Caco-2 (cell line): ENCODE results near the gene HAUS7. TPM values are rescaled to one million over a fixed set of nuclear protein-coding genes. Genes with fewer than 3 reads are reported as not detected.

Source experiments
- BruUV-seq: library from RNA; stranded (reverse); fragments of 400-500 nt; replicated peaks from 2 replicates; lab custom pipeline; 2021; lab: Mats Ljungman, UMichigan
- CTCF ChIA-PET: fragments of 300-600 bp; sonication (Branson Sonifier 250); formaldehyde crosslinking; loops from one replicate; lab custom pipeline; 2022; ENCODE audit warnings: antibody characterized with exemption; lab: Charles Lee
- POLR2A ChIA-PET: fragments of 300-600 bp; sonication (Branson Sonifier 250); formaldehyde crosslinking; loops from one replicate; lab custom pipeline; 2022; ENCODE audit warnings: antibody characterized with exemption; lab: Charles Lee
- DNase-seq, 2 experiments: peaks; one replicate each; pipeline versions ENCODE4 v3.0.0 to v3.0.0-alpha.2; 2020 to 2022
- H3K27me3 ChIP-seq: replicated peaks from 2 replicates; pipeline ENCODE4 v1.6.0; 2011; ENCODE audit warnings: low read length; ENCODE audit not compliant: control insufficient read depth, insufficient read depth
- H3K36me3 ChIP-seq: 2 replicates; pipeline ENCODE4 v1.5.1; 2011; ENCODE audit warnings: low read length; ENCODE audit not compliant: control insufficient read depth, insufficient read depth
- H3K4me1 ChIP-seq: fragments of 250-450 bp; sonication (Bioruptor Pico); 2 replicates; pipeline ENCODE4 v1.5.1; 2020; ENCODE audit warnings: mild to moderate bottlenecking
- H3K4me3 ChIP-seq: 2 replicates; pipeline ENCODE4 v1.5.1; 2011; ENCODE audit warnings: low read depth, mild to moderate bottlenecking, control low read depth, low read length
- H3K9me3 ChIP-seq: fragments of 250-450 bp; sonication (Bioruptor Pico); 2 replicates; pipeline ENCODE4 v1.5.1; 2020; ENCODE audit warnings: mild to moderate bottlenecking, moderate library complexity
- H3K27ac Mint-ChIP-seq: one replicate; pipeline ENCODE4 v1.8.0; 2022; ENCODE audit warnings: mixed read lengths; ENCODE audit not compliant: unreplicated experiment
- H3K27me3 Mint-ChIP-seq: one replicate; pipeline ENCODE4 v1.8.0; 2022; ENCODE audit warnings: mixed read lengths; ENCODE audit not compliant: insufficient read depth, unreplicated experiment
- H3K36me3 Mint-ChIP-seq: one replicate; pipeline ENCODE4 v1.8.0; 2022; ENCODE audit warnings: mild to moderate bottlenecking, mixed read lengths; ENCODE audit not compliant: insufficient read depth, unreplicated experiment
- H3K4me1 Mint-ChIP-seq: one replicate; pipeline ENCODE4 v1.8.0; 2022; ENCODE audit warnings: low read depth, mixed read lengths; ENCODE audit not compliant: unreplicated experiment
- H3K4me3 Mint-ChIP-seq: one replicate; pipeline ENCODE4 v1.8.0; 2022; ENCODE audit warnings: mild to moderate bottlenecking, moderate library complexity, mixed read lengths; ENCODE audit not compliant: unreplicated experiment
- H3K9me3 Mint-ChIP-seq: one replicate; pipeline ENCODE4 v1.8.0; 2022; ENCODE audit warnings: mixed read lengths; ENCODE audit not compliant: unreplicated experiment
- CTCF ChIP-seq, 2 experiments: fragments of 200-600 bp in 1 of 2; IDR thresholded peaks; 1 replicate in 1 of 2; 2 replicates in 1 of 2; pipeline versions ENCODE4 v1.5.1 to v1.8.0; 2011 to 2022; ENCODE audit warnings: antibody characterized with exemption in 1 of 2, control low read depth in 1 of 2, inconsistent platforms in 1 of 2, low read depth in 1 of 2, low read length in 1 of 2, mild to moderate bottlenecking in 1 of 2, moderate library complexity in 1 of 2; ENCODE audit not compliant: insufficient read depth in 1 of 2, severe bottlenecking in 1 of 2, unreplicated experiment in 1 of 2
- intact Hi-C: fragments of 100-400 bp; cut with micrococcal nuclease; formaldehyde crosslinking; loops from one replicate; pipeline ENCODE4 v1.10.0; 2022; ENCODE audit not compliant: unreplicated experiment
- total RNA-seq: library from RNA; stranded (reverse); gene quantifications from 2 replicates; pipeline ENCODE4 v1.2.3, GENCODE V29; 2022

HAUS7 gene
- total RNA-seq, 1 experiment from 2014 or later, result 34.0 TPM

- H3K36me3 Mint-ChIP-seq, result peaks cover 6% of the 10 kb centered on the region
- no TSS peak for BruUV-seq
- CTCF ChIA-PET, result interaction anchor here (0.6 to 0.9 kb wide), 4 partner anchors 13 to 497 kb away, joined by 3 read pairs; no protein-coding TSS in a partner anchor
These were observed 31.8 kb downstream of the HAUS7 start for GRCh38 chrX:153438532-153438931.

GRCh38 chrX:153435845-153436244 is 34.5 kb downstream of the HAUS7 start:
- Mint-ChIP-seq H3K27me3 (peaks cover 3% of the 10 kb centered on the region), H3K4me1 (no peaks in the 10 kb centered on the region), H3K4me3 (no peak overlapping the region), H3K27ac (no peak overlapping the region), H3K9me3 (peaks cover 1% of the 10 kb centered on the region), H3K36me3 (no peaks in the 10 kb centered on the region)
- no peak for TF ChIP-seq CTCF (IDR thresholded peaks at IDR 0.05; ENCODE audit: insufficient read depth in 1 of 2, low read depth in 1 of 2, low read length in 1 of 2, severe bottlenecking in 1 of 2, unreplicated experiment in 1 of 2)
- H3K4me3 ChIP-seq, result no peak overlapping the region
- no peaks in the 10 kb centered on the region for H3K36me3 ChIP-seq
- ChIA-PET POLR2A (no interaction called here), CTCF (no interaction called here)
- H3K4me1 ChIP-seq, result no peaks in the 10 kb centered on the region
- no peaks in the 10 kb centered on the region for H3K9me3 ChIP-seq
- BruUV-seq, result no TSS peak
- intact Hi-C loops, result loop anchor here (10.0 kb wide), 1 partner anchor 401 kb away; no protein-coding TSS in a partner anchor
- DNase-seq, result no peak
- H3K27me3 ChIP-seq, result no peaks in the 10 kb centered on the region

More at GRCh38 chrX:153438532-153438931, 31.8 kb downstream of the HAUS7 start:
- peak; percentile 41 to 46 for DNase-seq
- Histone ChIP-seq H3K36me3 (no peaks in the 10 kb centered on the region), H3K27me3 (no peaks in the 10 kb centered on the region), H3K9me3 (no peaks in the 10 kb centered on the region), H3K4me3 (no peak overlapping the region), H3K4me1 (no peaks in the 10 kb centered on the region)
- peak in 1 of 2 experiments; percentile 48 for TF ChIP-seq CTCF (IDR thresholded peaks at IDR 0.05; ENCODE audit: insufficient read depth in 1 of 2, low read depth in 1 of 2, low read length in 1 of 2, severe bottlenecking in 1 of 2, unreplicated experiment in 1 of 2)
- no peaks in the 10 kb centered on the region for H3K4me1 Mint-ChIP-seq
- no peaks in the 10 kb centered on the region for H3K9me3 Mint-ChIP-seq
- POLR2A ChIA-PET, result no interaction called here
- no peak overlapping the region for H3K4me3 Mint-ChIP-seq
- intact Hi-C loops, result loop anchor here (10.0 kb wide), 1 partner anchor 404 kb away; no protein-coding TSS in a partner anchor
- H3K27me3 Mint-ChIP-seq, result peaks cover 3% of the 10 kb centered on the region
- H3K27ac Mint-ChIP-seq, result no peak overlapping the region

GRCh38 chrX:153434801-153435200 is 35.6 kb downstream of the HAUS7 start:
- H3K36me3 Mint-ChIP-seq, result no peaks in the 10 kb centered on the region
- peaks cover 9% of the 10 kb centered on the region for H3K9me3 Mint-ChIP-seq
- Histone ChIP-seq H3K36me3 (no peaks in the 10 kb centered on the region), H3K27me3 (no peaks in the 10 kb centered on the region), H3K9me3 (no peaks in the 10 kb centered on the region), H3K4me1 (no peaks in the 10 kb centered on the region), H3K4me3 (no peak overlapping the region)
- no peak overlapping the region for H3K27ac Mint-ChIP-seq
- no peaks in the 10 kb centered on the region for H3K4me1 Mint-ChIP-seq
- intact Hi-C loops, result loop anchor here (10.0 kb wide), 1 partner anchor 400 kb away; no protein-coding TSS in a partner anchor
- POLR2A ChIA-PET, result no interaction called here
- no TSS peak for BruUV-seq
- DNase-seq, result no peak
- H3K4me3 Mint-ChIP-seq, result no peak overlapping the region
- H3K27me3 Mint-ChIP-seq, result peaks cover under 1% of the 10 kb centered on the region
- CTCF ChIA-PET, result no interaction called here
- no peak for TF ChIP-seq CTCF (IDR thresholded peaks at IDR 0.05; ENCODE audit: insufficient read depth in 1 of 2, low read depth in 1 of 2, low read length in 1 of 2, severe bottlenecking in 1 of 2, unreplicated experiment in 1 of 2)
